GM19328 (cell line): ENCODE data around the gene NKX2-2.

ENCODE experiments used
- ATAC-seq: cut with Tn5 transposase; IDR thresholded peaks from one replicate; pipeline ENCODE4 v1.9.1; 2021; ENCODE audit warnings: mild to moderate bottlenecking, moderate library complexity; ENCODE audit not compliant: unreplicated experiment

Gene NKX2-2

DNA sequence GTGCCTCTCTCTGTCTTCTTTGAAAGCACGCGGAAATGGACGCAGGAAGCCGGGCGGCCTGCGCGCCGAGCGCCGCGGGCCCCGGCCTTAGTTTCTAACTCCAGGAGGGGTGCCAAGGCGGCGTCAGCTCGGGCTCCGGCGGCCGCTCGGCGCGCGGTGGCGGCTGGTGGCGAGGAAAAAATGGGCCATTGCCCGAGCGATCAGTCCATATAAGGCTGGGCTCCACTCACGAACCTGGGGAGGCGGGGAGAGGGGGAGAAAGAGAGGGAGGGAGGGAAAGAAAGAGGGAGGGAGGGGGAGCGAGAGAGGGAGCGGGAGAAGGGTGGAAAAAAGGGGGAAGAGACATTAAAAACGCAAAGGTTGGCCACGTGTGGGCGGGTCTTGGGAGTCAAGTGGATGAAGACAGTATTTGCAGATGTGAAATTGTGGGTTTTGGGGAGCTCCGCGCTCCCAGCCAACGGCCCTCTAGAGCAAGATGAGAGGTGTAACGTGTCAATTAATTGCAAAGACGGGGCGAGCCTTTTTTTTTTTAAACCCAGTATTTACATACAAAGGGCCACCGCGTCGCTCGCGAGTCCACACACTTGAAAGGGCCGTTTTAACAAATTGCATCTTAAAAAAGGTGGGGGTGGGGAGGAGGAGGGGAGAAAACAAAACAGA lies at the start of gene NKX2-2:
Gene NKX2-2, minus strand, starts transcription at position 184 of the 660 bp plus-strand sequence. CDS start 395 bp downstream, outside the sequence.
- no peak for ATAC-seq

DNA sequence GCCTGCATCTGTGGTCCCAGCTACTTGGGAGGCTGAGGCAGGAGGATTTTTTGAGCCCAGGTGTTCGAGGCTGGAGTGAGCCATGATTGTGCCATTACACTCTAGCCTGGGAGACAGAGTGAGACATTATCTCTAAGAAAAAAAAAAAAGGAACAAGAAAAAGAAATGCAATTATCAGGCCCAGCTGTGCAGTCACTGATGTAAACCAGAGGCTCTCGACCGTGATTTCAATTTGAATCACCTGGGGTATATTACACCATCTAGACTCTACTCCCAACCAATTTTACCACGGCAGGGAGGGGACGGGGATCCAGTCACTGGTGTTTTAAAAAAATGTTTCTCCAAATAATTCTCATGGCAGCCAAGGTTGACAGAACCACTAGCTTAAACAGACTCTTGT lies 48.8 kb upstream of the NKX2-2 start:
- ATAC-seq: no peak

DNA sequence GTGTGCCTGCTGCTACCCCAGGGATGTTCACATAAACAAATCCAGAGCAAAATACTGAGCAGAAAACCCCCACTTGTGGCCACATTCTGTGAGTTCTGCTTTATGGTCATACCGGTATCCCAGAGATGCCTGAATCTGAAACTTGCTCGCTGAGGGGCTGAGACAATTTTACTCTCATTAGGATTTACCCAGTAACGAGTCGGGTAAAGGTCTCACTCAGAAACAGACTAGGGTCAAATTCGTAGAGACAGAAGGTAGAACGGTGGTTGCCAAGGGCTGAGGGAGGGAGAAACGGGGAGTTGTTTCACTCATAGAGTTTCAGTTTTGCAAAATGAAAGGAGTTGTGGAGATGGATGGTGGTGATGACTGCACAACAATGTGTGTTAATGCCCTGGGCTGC lies 45.4 kb upstream of the NKX2-2 start:
- no peak for ATAC-seq

DNA sequence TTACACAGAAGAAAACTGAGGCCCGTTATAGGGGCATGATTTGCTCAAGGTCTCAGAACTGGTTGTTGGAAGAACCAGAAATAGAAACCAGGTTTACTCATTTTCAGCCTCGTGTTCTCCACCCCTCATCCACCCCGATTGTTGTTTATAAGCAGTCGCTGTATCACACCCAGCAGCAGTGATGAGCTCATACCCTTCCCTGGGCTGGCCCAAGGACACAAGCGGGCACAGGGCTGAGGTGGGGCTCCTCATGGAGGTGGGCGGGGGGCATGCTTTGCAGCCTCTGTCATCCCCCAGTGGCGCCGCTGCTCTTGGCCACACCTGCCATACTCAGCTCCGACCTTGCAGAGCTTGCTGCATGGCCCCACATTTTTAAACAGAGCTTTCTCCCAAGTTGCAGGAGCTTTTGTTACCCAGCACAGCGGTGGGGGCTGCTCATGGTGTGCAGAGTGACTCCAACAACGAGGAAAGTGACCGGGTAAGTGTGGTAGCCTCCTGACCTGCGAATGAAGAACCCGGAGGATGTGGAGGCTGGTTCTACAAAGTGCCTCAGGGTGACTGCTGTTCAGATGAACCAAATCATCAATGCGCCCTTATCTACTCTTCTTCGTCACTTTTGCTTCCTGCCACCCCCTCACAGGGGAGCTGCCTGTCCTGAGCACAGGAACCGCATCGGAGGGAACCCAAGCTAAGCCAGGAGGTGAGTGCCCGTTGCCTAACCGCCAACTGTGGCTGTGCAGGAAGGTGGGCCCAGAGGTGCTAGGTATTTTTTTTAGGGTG lies 43.6 kb upstream of the NKX2-2 start:
- ATAC-seq: no peak

DNA sequence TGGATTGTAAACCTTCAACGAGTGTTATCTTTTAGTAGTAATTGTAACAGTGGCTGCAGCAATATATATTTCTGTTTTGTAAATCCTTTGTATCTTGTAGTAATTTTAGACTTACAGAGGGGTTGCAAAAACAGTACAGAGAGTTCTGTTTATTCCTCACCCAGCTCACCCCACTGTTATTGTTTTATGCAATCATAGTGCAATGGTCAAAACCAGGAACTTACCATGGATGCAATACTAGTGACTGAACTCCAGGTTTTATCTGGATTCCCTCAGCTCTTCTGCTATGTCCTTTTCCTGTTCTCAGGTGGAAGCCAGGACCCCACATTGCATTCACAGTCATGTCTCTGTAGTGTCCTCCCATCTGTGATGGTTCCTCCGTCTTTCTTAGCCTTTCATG lies 42.5 kb upstream of the NKX2-2 start:
- ATAC-seq: no peak

- no peak for ATAC-seq
Observed at GRCh38 chr20:21555470-21556120, 41.7 kb upstream of the NKX2-2 start.

DNA sequence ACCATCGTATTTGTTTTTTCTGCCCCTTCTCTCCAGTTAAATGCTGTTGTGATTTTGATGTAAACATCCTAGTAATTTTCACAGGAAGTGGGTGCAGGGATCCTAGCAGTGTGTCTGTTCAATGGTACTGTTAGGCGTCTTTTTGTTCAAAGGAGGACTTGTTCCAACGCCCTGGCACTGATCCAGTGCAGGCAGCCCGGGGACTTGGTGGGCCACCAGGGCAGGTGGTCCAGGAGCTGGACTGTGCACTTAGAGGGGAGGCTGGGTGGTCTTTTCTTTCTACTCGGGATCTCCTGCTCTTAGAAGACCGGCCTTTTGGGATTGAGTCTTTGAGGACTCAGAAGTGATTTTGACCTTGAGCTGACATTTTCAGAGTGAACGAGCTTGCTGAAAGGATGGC lies 41.1 kb upstream of the NKX2-2 start:
- ATAC-seq: no peak

GRCh38 chr20:21554376-21554890 lies 40.6 kb upstream of the NKX2-2 start:
- ATAC-seq: no peak

DNA sequence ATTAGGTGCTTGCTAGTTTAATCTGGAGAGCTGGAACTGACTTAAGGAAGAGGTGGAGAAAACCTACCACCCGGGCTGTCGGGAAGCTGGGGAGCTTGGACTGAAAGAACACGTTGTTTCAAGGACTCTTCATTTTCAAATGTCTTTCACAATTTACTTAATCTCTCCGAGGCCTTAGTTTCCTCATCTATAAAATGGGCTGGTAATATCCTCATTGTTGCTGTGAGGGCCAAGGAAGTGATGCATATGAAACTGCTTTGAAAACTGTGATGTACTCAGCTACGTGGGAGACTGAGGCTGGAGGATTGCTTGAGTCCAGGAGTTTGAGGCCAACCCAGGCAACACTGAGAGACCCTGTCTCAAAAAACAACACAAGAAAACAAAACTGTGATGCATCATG lies 36.7 kb upstream of the NKX2-2 start:
- no peak for ATAC-seq

DNA sequence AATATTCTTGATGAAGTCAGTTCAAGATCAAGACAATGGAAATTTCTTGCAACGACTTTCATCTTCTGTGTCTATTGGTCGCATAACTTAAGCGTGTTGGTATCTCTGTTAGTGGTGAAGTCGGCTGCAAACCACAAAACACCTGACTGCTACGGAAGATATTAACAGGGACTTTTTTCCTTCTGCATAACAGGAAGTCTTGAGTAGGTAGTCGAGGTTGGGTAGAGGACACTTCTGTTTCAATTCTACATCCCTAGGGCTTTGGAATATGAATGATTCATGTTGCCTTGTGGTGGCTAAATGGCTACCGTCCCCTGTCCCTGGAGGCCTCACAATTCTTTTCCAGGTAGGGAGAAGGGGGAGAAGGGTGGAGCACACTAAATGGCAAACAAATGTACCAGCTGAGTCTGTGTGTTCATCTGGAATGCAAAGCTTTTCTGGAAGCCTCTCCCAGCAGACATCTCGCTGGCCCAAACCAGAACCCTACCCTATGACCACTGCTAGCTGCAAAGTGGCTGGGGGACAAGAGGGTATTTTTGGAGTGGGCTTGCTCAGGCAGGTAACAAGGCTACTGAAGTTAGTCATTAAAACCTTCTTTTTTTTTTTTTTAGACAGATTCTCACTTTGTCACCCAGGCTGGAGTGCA lies 34.6 kb upstream of the NKX2-2 start:
- ATAC-seq: no peak

DNA sequence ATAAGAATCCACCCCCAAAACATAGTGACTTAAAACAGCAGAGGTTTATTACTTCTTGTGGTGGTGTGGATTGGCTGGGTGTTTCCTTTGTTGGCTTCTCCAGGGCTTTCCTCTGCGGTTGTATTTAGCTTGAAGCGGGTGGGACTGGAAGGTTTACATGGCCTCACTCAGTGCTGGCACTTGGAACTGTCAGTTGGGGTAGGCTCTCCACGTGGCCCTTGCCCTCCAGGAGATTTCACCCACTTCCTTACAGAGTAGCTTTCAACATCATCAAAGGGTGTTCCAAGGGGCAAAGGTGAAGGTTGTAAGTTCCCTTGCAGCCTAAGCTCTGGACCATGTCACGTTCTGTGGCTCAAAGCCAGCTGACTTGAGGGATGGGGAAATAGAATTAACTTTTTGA lies 32.5 kb upstream of the NKX2-2 start:
- no peak for ATAC-seq

DNA sequence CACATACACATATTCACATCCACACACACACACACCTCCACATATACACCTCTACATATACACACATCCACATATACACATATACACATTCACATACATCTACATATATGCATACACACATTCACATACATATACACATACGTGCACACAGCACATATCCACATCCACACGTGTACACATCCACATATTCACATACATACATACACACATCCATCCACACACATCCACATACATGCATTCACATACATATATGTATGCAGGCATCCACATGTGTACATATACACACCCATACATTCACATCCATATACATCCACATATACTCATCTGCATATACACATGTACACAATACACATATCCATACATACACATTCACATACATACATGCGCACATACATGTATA lies 25.6 kb upstream of the NKX2-2 start:
- no peak for ATAC-seq

DNA sequence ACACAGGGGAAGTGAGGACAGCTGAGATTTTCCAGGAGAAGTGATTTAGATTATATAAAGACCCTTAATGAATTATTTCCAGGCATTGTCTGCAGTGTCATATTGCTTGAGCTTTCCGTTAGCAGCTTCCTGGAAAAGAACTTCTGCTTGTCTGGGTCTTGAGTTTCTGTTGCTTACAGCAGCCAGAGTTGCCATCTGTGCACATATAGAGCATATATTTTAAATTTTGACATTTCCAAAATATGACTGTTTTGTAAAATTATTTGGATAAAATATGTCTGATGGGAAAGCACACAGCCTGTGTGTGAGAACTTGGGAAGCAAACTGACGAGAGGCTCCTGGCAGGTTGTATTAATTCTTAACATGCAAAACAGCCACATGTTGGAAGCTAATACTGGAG lies 21.0 kb upstream of the NKX2-2 start:
- ATAC-seq: no peak

- no peak for ATAC-seq
Observed at GRCh38 chr20:21534453-21534852, 20.6 kb upstream of the NKX2-2 start.

DNA sequence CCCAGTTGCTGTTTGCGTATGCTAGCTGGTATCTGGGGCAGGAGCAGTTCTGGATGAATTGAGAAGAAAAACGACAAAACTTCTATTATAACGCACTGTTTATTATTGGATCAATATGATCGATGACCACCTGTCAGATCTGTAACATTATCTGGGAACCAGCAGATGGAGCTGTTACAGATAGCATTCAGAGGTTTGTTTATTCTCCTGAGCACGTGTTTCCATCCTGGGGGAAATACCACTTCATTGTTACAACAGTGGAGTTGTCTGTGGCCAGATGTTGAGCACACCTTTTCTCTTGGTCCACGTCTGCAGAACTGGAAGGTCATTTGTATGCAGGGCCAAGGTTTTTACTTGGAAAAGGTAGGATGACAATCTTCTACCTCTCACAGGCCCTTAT lies 16.0 kb upstream of the NKX2-2 start:
- ATAC-seq: no peak

DNA sequence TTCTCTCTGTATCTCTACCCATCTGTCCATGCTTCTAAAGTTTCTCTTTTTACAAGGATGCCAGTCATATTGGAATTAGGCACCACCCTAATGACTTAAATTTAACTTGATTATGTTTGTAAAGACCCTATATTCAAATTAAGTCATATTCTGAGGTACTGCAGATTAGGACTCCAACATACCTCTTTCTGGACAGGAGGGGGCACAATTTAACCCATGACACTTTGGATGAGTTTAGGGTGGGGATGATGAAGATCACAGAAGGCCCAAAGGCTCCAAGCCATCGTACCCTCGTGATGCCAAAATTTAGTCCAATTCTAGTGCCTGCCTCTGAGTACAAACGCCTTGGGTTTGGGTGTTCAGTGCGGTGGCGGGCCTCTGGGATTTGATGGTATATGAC lies 15.0 kb upstream of the NKX2-2 start:
- ATAC-seq: no peak

DNA sequence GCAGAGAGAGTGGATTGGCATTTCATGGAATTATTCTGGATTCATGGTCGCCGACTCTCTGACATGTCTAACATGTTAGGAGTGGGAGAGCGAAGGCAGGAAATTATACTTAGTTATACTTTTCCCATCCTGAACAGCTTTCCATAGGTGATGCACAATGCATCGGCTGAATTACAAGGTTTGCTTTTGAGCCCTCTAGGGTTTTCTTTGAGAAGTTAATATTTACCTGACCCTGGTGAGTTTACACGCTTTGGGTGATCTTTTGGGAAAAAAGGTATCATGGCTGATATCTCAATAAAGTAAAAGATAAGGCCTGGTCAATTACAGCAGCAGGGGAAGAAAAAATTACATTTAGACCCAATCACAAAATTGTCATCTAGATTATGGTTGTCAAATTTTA lies 14.0 kb upstream of the NKX2-2 start:
- no peak for ATAC-seq

GRCh38 chr20:21526776-21527175 lies 12.9 kb upstream of the NKX2-2 start:
- ATAC-seq: no peak

DNA sequence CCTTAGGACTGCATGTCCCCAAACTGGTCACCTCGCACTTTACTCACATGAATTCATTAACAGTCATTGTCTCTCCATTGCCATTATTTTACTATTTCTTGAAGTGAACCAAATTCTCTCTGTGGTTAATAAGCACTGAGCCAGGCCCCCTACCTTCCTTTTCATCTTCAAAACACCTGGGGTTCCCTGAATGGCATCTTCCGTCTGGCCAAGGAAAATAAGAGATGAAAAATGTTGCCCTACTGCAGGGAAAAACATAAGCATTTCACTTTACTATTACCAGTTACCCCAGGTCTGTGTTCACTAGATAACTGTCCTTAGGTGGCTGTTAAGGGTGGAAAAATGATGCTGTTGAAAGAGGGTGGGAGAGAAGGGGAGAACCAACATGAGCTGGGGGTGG lies 10.0 kb upstream of the NKX2-2 start:
- no peak for ATAC-seq

DNA sequence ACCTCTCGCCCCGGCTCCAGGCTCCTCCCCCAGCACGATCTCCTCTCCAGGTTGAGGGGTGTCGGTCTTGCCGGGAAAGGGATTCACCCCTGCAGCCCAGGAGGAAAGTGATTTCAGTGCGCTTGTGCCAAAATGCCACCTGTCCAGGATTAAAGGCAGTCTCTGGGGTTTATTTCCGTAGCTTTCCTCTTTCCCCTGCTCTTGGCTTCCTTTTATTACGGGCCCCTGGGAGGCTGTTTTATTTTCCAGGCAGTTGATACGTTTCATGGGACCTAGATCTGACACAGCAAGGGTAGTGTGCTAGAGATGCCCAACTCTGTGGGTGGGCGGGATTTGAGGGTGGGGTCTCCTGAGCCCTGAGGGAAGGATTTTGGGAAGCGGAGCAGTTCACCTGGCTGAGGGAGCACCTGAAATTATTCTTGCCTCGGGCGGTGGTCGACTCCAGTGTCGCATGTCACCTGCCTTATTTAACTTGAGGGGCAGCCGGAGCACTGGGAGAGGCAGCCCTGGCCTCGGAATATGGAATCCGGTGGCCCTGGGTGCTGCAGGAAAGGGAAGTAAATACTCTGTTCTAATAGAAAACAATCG lies 9.5 kb upstream of the NKX2-2 start:
- no peak for ATAC-seq
